Astrocyte of the hippocampus (primary cell): ENCODE measurements around the gene SVIL.
A peak's percentile ranks its signal among the peaks of the same experiment; 100 is the strongest.
"Not testable (repeated sequence)": the region's sequence is repeated elsewhere in the genome, so short reads cannot be mapped to it uniquely, and the experiment has no call there.

Experiments used
- DNase-seq: peaks from one replicate; pipeline ENCODE4 v3.0.0; 2011; ENCODE audit warnings: low read depth, low spot score

The SVIL gene

DNA sequence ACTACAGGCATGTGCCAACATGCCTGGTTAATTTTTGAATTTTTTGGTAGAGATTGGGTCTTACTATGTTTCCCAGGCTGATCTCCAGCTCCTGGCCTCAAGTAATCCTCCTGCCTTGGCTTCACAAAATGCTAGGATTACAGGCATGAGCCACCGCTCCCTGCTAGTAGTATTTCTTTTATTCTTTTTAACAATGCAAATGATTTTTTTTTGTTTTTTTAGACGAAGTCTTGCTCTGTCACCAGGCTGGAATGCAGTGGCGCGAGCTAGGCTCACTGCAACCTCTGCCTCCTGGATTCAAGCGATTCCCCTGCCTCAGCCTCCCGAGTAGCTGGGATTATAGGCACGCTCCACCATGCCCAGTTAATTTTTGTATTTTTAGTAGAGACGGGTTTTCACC is 58.1 kb downstream of the SVIL start:
- DNase-seq = peak; percentile 70

DNA sequence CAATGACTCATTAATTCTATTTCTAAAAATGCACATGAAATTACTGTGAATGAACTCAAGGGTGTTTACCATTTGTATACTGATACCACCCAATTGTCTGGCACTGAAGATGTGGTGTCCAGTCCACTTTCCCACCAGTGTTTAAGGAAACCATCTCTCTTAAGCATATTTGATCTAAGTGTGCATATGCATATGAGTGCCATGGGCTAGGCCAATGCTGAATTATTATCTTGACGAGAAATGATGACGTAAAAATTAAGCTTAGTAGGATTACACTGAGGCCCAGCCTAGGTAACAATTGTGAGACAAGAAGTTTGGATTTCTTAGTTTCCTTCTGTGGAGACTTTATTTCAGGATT is 59.7 kb downstream of the SVIL start:
- DNase-seq = no peak

DNA sequence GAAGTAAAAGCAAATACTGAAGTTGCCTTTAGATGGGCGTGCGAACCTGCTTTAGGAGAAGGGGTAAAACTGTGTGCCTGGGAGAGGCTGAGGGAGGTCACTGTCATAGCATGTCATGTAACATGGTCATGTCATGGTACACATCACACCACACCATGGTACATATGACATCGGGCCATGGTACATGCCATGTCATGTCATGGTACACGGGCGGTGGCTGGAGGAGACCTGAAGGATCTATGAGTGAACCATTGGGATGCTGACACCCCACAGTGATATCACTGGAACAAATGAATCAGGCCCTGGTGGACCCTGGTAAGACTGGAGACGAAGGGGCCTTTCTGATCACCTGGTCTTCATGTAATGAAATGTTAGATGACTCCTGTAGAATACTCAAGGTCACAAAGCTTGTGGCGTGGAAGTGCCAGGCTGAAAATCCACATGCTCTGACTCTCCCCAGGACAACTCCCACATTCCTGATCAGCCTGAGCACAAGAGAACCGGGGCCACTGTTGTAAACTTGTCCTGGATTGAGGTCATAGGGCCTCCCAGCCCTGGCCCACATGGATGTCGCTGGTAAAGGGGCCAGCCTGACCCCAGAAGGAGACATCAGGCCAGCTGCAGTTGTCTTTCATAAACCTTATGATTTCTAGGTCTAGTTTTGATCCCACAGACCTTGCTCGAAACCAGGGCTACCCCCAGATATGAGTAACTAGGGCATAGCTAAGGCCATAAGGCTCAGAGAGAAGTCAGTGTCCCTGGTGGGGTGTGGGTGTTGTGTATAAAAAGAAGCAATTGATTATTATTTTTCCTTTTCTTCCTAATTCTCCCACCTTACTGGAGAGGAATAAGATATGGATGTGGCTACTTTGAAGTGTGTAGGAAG is 60.3 kb downstream of the SVIL start:
- not testable (repeated sequence) for DNase-seq

DNA sequence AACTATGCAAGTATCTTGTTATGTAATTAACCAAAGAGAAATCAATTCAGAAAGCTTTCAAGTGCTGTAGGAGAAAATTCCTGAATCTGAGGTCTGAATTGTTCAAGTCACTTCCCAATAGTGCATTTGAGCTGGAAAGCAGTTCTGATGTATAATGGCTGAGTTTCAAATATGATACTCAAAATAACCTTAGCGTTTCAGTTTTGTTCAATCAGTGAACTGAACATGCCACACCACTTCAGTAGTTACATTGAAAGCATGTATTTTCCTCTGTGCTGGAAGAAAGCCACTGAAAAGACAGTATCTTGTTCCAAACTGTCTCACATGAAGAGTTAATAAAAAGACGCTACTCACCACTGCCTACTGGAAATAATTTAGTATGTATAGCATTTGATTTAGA is 64.5 kb downstream of the SVIL start:
- DNase-seq = not testable (repeated sequence)

DNA sequence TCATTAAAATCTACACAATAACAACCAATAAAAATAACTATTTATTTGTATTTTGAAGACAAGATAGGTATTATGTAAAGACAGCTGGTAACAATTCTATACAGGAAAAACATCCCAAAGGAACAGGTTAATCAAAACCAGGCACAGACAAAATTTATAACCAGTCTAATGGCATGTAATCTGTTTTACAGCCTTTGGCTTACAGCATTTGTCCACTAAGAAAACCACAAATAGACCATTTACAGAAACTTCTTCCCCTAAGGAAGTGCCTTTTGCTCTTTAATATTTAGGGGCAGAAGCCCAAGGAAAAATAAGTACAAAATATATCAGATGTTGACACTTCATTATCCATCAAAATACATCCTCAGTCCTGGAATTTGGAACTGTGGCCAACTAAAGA is 65.0 kb downstream of the SVIL start:
- DNase-seq = no peak

DNA sequence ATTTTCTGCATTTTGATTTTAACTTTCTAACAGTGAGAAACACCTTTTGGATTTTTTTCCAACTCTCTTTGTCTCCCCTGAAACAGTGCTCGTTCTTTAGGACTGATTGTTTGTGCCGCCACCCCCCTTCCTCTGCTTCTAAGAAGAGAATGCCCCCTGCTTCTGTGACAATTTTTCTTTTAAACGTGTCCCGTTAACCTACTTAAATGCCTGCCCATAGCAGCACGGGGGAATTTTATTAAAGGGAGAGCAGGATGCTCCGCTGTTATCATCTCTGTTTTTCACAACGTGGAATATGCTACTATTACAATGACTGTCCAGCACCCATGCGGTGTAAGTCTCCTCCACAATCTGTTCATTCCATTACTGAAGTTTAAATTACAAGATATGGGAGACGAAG is 67.8 kb downstream of the SVIL start:
- no peak for DNase-seq

DNA sequence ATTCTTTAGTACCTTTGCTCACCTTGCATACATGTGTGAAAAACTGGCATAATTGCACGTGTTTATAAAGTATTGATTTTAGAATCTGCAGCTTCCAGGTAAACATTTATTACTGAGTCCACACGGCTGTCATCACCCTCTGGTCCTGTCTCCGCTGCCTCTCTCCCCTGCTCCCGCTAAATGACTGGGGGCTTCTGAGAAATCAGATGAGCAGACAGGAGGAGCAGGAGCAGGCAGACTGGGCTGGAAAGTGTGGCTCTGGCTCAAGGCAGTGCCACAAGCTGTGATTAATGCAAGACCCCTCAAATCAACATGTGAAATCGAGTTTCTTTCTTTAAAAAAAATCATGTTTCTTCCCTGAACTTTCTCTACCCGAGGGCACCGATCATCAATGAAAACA is 68.6 kb downstream of the SVIL start:
- not testable (repeated sequence) for DNase-seq

DNA sequence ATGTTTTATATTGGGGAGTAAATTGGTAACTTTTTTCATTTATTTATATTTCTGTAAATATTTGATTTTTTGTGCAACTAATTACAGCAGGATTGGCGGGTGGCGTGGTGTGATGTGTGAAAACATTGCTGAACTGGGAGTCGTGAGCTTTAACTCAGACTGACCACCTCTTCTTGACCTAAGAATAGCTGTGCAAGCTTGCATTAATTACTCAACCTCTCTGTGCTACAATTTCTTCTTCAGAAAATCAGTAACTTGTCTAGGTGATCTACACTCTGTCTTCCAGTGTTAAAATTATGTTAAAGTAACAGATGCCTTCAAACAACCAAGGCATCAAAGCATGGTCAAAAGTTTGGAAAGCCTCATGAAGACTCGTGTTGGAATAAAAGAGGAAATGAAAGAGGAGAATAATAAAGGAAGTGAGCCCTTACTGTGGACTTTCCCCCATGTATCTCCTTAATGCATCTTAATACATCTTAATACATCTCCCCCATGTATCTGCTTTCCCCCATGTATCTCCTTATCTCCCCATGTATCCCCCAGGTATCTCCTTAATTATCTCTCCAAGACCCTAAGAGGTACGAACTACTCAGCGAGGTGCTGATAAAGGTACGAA is 71.2 kb downstream of the SVIL start:
- DNase-seq = no peak

DNA sequence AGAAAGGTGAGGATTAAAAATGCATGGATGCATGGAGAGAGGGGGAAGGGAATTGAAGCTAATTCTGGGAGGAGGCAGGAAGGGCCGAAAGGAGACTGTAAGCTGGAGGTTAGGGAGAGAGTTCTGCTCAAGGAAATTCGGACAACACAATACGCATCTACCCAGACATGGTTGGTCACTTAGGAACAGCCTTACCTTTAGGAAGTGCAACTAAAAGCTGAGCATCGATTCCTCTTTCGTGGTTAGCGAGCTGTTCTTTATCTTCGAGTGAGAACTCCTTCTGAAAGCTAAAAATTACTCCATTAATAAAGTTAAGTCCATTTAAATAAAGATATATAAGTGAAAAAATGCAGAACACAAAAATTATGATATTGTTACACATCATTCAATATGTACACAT is 71.8 kb downstream of the SVIL start:
- not testable (repeated sequence) for DNase-seq

DNA sequence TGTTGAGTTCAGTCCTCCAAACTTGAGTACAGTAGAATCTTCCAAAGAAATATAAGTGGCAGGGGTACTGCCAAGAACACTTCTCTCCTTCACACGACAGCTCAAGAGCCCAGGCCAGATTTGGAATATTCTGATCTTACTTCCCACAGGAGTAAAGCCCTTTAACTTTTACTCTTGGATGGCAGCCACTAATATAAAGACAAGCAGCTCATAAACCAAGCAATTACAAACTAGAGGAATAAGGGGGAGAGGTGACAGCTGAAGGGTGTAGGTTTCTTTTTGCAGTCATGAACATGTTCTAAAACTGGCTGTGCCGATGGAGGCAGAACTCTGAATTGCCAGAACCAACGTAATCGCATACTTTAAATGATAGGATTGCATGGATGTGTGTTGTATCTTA is 74.8 kb downstream of the SVIL start:
- DNase-seq = no peak

DNA sequence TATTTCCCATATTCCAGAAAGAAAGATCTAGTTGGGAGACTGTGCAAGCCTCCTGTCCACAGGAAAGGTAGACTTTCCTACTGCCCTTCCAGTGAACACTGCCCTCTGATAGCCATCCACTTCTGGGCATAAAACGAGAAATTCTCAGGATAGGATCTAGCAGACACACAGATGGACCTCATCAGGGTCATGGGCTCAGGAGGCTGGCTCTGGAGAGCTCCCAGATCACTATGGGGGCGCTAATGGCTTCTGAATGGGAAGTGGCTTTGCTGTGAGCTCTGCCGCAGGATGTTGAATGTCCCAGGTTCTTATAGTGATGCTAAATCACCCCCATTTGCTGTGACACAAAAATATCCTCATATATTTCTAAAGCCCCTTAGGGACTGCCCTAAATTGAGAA is 77.1 kb downstream of the SVIL start:
- no peak for DNase-seq

DNA sequence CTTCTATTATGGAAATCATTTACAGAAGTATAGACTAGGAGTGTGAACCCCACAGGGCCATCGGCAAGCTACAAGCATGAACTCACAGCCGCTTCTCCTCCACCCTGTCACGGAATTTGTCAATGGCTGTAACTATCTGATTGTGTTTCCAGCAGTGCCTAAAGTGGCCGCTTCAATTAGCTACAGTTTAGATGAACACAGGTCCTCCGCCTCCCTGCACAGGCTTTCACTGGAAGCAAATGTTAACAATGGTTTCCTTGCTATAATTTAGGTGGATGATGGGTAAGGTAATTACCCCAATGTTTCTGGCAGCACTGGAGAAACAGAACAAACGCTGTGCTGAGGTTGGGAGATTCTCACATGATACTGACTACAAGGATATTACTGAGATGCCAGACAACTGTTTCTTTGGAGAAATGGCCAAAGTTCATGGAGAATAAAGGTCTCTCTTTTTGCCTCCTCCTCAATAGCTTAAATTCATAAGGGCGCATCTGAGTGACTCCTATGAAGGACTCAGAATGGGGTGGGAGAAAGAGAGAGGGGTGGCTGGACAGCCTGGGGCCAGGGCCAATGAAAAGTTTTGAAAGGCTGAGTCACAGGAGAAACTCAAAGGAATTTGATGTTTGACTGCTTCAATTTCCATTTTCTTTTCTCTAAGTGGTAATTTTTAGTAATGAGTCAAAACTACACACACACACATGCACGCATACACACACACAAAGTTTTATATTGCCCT is 78.9 kb downstream of the SVIL start:
- DNase-seq = peak; percentile 90

DNA sequence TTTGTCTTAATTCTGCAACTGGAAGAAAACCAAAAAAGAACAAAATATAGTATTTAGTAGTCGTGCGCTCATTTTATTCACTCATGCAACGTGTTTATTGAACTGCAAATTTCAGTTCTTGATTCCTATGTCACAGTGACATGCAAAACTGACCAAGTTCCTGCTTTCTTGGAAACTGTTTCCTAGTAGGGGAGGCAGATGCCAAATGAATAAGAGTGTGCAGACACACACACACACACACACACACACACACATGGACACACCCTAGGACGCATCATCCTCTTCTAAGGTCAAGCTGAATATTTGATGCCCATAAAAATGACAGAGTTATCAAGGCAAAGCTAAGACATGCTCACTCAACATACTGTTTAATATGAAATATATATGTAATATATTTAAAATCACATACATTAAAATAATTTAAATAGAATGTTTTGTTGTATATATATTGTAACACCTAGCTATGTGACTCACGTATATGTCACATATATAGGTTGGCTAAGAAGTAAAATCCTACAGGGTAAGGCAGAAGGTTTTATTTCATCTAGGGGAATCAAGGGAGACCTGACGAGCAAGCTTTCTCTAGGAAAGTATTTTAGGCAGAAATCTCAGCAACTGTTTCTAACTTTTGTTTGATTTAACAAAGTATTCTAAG is 79.6 kb downstream of the SVIL start:
- DNase-seq = no peak

DNA sequence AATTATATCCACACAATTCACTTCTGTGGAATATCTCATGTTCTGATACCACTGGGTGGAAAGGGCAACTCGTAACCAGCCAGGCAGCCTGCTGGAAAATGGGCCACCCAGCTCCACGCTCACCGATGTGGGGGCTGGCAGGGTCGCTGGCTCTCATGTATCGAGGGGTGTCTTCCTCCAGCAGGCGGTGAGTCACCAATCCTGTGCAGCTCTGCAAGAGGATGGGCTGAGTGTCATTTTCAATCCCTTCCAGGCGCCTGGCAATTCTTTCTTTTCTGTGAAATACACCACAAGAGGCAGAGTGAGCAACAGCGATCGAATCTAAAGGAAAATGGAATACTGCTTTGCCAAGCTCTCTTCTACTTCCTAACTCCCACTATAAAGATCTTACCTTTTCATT is 80.1 kb downstream of the SVIL start:
- peak; percentile 61 for DNase-seq

DNA sequence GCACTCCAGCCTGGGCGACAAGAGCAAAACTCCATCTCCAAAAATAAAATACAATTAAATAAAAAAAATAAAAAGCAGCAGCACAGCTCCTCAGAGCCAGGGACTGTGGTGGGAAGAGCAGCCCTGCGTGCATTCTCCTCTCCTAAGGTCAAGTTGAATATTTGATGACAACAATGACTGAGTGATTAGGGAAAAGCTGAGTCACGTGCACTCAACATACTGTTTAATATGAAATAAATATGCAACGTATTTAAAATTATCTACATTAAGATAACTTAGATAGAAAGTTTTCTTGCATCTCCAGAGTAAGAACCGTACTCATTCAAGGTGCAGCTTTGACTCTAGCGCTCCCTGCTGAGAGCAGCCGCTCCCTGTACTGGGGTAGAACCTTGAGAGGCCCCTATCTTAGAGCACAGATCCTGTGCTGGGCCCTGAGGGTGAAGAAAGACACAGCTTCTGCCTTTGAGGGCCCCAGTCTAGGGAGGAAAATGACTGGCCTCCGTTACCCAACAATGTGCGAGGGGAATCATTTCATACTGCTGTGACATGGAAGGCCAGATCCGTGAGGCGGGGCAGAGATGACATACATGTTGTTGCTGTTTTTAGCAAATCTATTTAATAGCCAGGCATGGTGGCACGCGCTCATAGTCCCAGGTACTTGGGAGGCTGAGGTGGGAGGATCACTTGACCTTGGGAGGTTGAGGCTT is 81.1 kb downstream of the SVIL start:
- DNase-seq = no peak

DNA sequence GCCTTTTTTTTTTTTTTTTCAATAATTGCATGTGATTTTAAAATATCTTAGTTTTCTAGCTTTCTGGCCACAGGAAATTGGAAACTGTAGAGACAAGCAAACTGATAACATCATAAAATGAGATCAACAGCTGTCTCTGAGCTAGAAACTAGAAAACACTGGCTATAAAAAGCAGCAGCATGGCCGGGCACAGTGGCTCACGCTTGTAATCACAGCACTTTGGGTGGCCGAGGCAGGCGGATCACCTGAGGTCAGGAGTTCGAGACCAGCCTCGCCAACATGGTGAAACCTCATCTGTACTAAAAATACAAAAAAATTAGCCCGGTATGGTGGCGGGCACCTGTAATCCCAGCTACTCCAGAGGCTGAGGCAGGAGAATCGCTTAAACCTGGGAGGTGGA is 81.7 kb downstream of the SVIL start:
- not testable (repeated sequence) for DNase-seq

DNA sequence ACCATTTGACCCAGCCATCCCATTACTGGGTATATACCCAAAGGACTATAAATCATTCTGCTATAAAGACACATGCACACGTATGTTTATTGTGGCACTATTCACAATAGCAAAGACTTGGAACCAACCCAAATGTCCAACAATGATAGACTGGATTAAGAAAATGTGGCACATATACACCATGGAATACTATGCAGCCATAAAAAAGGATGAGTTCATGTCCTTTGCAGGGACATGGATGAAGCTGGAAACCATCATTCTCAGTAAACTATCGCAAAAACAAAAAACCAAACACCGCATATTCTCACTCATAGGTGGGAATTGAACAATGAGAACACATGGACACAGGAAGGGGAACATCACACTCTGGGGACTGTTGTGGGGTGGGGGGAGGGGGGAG is 85.3 kb downstream of the SVIL start:
- not testable (repeated sequence) for DNase-seq

DNA sequence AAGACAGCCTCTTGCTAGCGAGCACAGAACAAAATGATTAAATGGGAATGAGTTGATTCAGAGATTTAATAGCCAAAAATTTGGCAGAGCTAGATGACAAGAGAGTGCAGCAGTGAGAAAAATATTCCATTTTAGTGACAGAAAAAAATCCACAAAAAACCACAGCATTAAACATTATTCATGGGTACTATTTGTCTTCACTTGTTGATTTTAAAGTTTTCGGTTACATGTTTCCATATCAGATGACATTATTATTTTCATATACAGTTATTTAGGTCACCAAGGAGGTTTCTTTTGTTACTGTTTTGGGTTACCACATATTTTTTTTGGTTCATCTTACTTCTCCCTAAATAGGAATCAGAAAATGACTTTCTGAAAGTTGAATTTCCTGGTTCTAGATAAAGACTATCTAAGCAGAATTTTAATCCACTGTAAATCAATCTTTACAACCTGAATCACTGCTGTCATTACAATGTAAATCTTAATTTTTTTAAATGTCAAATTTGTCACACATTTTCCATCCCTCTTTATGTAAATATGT is 87.9 kb downstream of the SVIL start:
- DNase-seq = no peak

DNA sequence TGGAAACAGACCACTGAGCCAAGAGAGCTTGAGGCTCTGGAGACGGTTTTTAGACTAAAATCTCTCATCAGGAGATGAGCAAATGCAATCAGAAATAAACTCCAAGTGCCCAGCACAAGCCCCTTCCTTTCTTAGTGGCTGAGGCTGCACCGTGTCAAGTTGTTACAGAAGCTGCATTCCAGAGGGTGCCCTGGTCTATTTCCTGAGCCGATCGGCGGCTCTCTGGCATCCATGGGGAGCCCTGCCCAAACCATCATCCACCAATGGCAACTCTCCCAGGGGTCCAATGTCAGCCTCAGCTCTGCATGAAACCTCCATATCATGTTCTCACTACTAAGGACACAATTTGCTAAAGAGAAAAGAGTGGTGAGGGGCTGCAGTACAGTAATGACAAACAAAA is 89.6 kb downstream of the SVIL start:
- no peak for DNase-seq

DNA sequence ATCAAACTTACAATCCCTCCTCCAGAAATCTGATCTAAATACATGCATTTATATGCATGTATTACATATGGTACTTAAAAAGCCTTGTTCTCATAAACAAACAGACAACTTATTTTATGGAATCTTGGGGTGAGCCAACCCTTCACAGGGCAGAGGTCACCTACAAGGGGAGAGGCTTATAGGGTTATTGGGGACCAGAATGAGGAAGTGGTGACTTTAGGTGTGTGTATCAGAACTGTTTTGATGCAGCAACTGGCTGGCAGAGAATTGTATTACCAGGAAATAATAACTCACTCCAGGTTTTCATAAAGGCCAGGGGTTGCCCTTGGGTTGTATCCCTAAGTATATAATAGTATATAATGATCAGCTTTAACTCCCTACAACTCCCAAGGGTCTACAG is 91.1 kb downstream of the SVIL start:
- no peak for DNase-seq

DNA sequence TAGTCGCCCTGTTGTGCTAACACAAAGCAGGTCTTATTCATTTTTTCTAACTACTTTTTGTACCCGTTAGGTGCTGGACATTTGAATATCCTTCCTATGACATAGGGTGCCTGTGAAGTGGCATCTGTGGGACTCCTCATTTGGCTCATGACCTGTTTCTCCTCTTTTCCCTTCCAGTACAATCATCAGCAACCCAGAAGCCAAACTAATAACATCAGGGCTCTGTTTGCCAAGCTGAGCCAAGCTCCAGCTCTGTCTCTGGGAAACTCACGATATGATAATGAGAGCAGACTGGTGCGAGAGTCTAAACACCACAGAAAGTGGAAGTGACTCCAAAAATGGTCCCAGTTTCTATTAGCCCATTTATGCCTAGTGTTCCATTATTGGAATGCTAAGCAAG is 92.0 kb downstream of the SVIL start:
- peak; percentile 44 for DNase-seq
